Measurements from ENCODE around the gene PRKAR1B. TPM values are rescaled to one million over a fixed set of nuclear protein-coding genes. Genes with fewer than 3 reads are reported as not detected.
A peak's percentile ranks its signal among the peaks of the same experiment; 100 is the strongest.

The PRKAR1B gene
- total and polyA plus RNA-seq, 9 donors, result 14.3 to 49.0 (median 34.0) TPM

DNA sequence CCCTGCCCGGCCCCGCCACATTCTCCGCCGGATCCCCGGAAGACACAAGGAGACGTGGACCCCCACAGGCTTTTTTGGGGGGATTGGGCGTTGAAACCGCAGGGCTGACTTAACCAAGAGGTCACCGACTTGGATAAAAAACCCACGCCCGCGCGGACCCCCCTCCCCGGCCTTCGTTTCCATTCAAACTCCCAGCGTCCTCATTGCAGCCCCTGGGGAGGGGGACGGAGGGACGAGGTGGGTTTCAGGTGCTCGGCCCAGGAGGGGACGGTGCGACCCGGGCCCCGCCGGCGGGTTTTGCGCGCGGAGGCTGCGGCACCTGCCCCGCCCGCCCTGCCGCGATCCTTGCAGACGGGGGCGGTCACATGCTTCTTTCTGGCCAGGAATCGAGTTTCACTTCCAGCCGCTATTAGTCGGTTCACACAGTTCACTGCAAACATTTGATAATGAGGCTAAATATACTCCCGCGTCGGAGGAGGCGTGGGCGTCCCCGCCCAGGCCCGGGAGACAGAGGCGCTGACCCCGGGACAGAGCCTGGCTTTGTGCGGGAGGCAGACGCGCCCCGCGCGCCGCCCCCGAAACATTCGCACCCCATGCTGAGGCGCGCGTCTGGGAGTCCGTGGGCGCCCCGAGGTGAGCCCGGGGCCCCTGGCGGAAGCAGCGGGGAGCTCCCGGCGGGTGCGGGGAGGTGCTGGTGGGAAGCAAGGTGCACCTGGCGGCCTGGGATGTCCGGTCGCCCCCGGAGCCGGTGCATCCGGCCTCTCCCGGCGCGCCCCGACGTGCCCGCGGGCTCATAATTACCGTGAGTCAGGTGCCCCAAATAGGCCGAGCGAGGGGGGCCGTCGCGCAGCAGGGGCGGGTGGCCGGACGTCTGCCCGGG lies 204.8 kb downstream of the PRKAR1B start:
- Histone ChIP-seq H3K9me3 (no peaks in the 10 kb centered on the region), H3K27ac (no peak overlapping the region), H3K27me3 (peaks cover 7% of the 10 kb centered on the region), H3K4me3 (peak overlapping the region; percentile 38), H3K4me1 (ENCODE audit: insufficient read depth) (peaks cover 15% of the 10 kb centered on the region), H3K36me3 (no peaks in the 10 kb centered on the region)
- intact Hi-C loops (cut with DNase I), result loop anchor here in 2 of 4 donors (5.0 to 10.0 kb wide), 2 partner anchors 190 to 352 kb away; partner anchors contain the start of gene GET4 (in 1 of the 2)
- TF ChIP-seq EP300 (IDR thresholded peaks at IDR 0.05) (no peak), POLR2A (IDR thresholded peaks at IDR 0.05) (no peak)
- TF ChIP-seq, protein P1, sequence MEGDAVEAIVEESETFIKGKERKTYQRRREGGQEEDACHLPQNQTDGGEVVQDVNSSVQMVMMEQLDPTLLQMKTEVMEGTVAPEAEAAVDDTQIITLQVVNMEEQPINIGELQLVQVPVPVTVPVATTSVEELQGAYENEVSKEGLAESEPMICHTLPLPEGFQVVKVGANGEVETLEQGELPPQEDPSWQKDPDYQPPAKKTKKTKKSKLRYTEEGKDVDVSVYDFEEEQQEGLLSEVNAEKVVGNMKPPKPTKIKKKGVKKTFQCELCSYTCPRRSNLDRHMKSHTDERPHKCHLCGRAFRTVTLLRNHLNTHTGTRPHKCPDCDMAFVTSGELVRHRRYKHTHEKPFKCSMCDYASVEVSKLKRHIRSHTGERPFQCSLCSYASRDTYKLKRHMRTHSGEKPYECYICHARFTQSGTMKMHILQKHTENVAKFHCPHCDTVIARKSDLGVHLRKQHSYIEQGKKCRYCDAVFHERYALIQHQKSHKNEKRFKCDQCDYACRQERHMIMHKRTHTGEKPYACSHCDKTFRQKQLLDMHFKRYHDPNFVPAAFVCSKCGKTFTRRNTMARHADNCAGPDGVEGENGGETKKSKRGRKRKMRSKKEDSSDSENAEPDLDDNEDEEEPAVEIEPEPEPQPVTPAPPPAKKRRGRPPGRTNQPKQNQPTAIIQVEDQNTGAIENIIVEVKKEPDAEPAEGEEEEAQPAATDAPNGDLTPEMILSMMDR (IDR thresholded peaks at IDR 0.05), result no peak
- peak in 4 of 5 donors; percentile 48 to 69 (median 60) for DNase-seq
- WGBS, 3 donors, result 1% methylated on average over 40 to 91 of the region's 91 CpGs

DNA sequence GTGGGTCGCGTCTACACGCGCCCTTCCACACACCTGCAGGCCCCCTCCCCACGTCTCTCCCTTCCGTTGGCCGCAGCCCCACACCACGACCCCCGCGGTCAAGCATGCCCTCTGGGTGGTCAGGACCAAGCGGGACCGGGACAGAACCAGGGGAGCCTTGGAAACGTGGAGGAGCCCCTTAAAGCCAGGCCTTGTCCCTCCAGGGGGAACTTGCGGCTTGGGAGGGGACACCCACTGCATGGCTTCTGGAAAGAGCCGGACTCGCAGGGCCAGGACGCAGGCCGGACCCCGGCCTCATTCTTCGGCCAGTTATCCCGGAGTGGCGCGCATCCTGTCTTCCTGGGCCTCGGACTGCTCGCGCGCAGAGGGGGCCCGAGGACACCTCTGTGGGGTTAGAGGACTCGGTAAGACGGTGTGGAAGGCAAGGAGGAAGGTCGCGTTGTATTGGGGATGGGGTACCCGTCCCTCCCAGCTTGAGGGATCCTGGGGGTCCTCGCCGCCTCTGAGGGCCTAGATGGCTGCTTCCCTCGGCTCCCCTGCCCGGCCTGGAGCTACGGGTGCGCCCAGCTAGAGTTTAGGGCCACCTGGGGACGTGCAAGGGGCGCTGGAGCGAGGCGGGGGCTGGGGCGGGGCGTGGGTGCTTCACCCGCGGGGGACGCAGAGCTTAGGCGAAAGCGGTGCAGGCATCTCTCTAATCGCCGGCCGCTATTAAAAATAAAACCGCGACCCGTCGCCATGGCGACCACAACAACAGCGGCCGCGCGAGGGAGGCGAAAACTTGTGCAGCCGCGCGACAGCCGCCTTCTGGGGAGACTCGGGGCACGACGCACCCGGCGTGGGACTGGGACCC lies 205.6 kb downstream of the PRKAR1B start:
- peak in 4 of 5 donors; percentile 47 to 65 (median 54) for DNase-seq
- peaks cover 7% of the 10 kb centered on the region for H3K27me3 ChIP-seq
- intact Hi-C loops (cut with DNase I), result loop anchor here in 2 of 4 donors (5.0 to 10.0 kb wide), 2 partner anchors 189 to 353 kb away; partner anchors contain the start of gene GET4 (in 1 of the 2)
- peak overlapping the region; percentile 38 for H3K4me3 ChIP-seq
- no peaks in the 10 kb centered on the region for H3K9me3 ChIP-seq
- peaks cover 15% of the 10 kb centered on the region for H3K4me1 ChIP-seq (ENCODE audit: insufficient read depth)
- no peak overlapping the region for H3K27ac ChIP-seq
- WGBS, 3 donors, result 2 to 14% (median 3%) methylated on average over 53 to 72 of the region's 72 CpGs
- no peaks in the 10 kb centered on the region for H3K36me3 ChIP-seq
- TF ChIP-seq EP300 (IDR thresholded peaks at IDR 0.05) (no peak), POLR2A (IDR thresholded peaks at IDR 0.05) (no peak)
- TF ChIP-seq, protein P1 (IDR thresholded peaks at IDR 0.05), result no peak

DNA sequence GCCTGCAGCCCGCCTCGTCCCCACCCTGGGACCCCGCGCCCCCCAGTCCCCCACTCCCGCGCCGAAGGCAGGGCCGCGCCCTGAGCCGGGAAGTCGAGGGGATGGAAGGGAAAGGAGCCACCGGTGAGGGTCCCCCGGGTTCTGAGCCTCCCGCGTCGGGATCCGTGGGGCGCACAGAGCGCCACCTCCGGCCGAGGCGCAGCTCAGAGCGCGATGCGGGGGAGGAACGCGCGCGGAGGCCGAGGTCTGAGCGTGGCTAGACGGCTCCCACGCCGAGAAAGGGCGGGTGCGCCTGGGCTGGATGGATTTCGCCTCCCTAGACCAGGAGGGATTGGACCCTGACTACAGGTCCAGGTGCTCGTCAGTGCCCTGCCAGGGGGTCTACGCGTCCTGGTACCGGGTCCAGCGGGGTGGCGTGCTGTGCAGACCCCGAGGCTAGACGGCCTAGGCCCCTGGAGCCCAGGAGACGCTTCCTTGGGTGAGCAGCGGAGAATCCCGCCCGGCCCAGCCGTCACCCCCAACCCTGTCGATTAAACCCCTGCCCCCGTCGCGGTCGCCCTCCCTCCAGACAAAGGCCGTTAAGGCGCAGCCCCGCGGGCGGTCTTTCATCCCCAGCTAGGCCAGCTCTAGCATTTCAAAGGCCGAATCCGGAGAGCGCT lies 206.4 kb downstream of the PRKAR1B start:
- 3 to 14% (median 4%) methylated on average over 48 to 63 of the region's 63 CpGs for WGBS, 3 donors
- peak in 2 of 5 donors; percentile 53 to 57 for DNase-seq
- Histone ChIP-seq H3K36me3 (no peaks in the 10 kb centered on the region), H3K9me3 (no peaks in the 10 kb centered on the region), H3K4me3 (peak overlapping the region; percentile 46), H3K27ac (peak overlapping the region in 1 of 2 donors; percentile 12), H3K27me3 (peaks cover 7% of the 10 kb centered on the region), H3K4me1 (ENCODE audit: insufficient read depth) (peaks cover 15% of the 10 kb centered on the region)
- intact Hi-C loops (cut with DNase I), result loop anchor here in 2 of 4 donors (5.0 to 10.0 kb wide), 2 partner anchors 188 to 354 kb away; partner anchors contain the start of gene GET4 (in 1 of the 2)
- TF ChIP-seq, protein P1 (IDR thresholded peaks at IDR 0.05), result no peak
- TF ChIP-seq EP300 (IDR thresholded peaks at IDR 0.05) (no peak), POLR2A (IDR thresholded peaks at IDR 0.05) (no peak)
